HL-60 (cell line): ENCODE measurements around the gene TFAM.

Experiments
- DNase-seq, 2 experiments: peaks; one replicate each; pipeline ENCODE4 v3.0.0-alpha.2; 2010 to 2020; ENCODE audit warnings: low read depth in 1 of 2, low spot score in 1 of 2
- H3K27ac ChIP-seq: fragments of 250-450 bp; sonication (Bioruptor Pico); replicated peaks from 2 replicates; pipeline ENCODE4 v1.5.1; 2020; ENCODE audit warnings: mild to moderate bottlenecking, moderate library complexity
- H3K27me3 ChIP-seq: fragments of 250-450 bp; sonication (Bioruptor Pico); 2 replicates; pipeline ENCODE4 v1.5.1; 2021; ENCODE audit warnings: mild to moderate bottlenecking, moderate library complexity; ENCODE audit not compliant: insufficient read depth, poor library complexity, severe bottlenecking
- H3K4me3 ChIP-seq: replicated peaks from 2 replicates; pipeline ENCODE4 v1.5.1; 2011; ENCODE audit warnings: mild to moderate bottlenecking, control low read depth, low read length; ENCODE audit not compliant: insufficient read depth
- GABPA ChIP-seq: IDR thresholded peaks from 2 replicates; pipeline ENCODE4 v1.6.1; 2012; ENCODE audit warnings: low read depth
- POLR2AphosphoS5 ChIP-seq: IDR thresholded peaks from 2 replicates; pipeline ENCODE4 v1.6.1; 2012; ENCODE audit warnings: low read depth
- SPI1 ChIP-seq: IDR thresholded peaks from 2 replicates; pipeline ENCODE4 v1.6.1; 2012; ENCODE audit warnings: low read depth, mild to moderate bottlenecking, borderline replicate concordance
- TF ChIP-seq, protein P1 (sequence below): IDR thresholded peaks from one replicate; pipeline ENCODE4 v1.5.1; 2011; ENCODE audit warnings: low read length, control low read depth, inconsistent platforms; ENCODE audit not compliant: insufficient read depth
- TF ChIP-seq, protein P2 (sequence below): IDR thresholded peaks from 2 replicates; pipeline ENCODE4 v1.6.1; 2012; ENCODE audit warnings: low read depth; ENCODE audit not compliant: insufficient replicate concordance

The TFAM gene

DNA sequence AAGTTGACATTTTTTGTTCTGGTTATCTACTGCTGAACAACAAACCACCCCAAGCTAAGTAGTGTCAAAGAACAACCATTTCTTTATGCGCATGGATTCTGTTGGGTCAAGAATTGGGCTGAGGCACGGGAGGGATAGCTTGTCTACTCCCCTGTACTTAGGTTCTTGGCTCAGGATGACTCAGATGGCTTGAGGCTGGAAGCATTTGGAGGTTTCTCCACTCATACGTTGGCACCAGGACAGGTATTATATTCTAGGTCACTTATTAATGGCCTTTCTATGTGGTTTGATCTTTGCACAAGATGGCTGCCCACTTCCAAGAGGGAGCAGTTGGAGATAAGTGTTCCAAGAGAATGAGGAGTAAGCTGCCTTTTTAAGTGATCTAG, 11.8 kb upstream of the TFAM start:
- Histone ChIP-seq H3K4me3 (no peak overlapping the region), H3K27me3 (no peaks in the 10 kb centered on the region), H3K27ac (no peak overlapping the region)
- DNase-seq, result no peak
- TF ChIP-seq, protein P1, sequence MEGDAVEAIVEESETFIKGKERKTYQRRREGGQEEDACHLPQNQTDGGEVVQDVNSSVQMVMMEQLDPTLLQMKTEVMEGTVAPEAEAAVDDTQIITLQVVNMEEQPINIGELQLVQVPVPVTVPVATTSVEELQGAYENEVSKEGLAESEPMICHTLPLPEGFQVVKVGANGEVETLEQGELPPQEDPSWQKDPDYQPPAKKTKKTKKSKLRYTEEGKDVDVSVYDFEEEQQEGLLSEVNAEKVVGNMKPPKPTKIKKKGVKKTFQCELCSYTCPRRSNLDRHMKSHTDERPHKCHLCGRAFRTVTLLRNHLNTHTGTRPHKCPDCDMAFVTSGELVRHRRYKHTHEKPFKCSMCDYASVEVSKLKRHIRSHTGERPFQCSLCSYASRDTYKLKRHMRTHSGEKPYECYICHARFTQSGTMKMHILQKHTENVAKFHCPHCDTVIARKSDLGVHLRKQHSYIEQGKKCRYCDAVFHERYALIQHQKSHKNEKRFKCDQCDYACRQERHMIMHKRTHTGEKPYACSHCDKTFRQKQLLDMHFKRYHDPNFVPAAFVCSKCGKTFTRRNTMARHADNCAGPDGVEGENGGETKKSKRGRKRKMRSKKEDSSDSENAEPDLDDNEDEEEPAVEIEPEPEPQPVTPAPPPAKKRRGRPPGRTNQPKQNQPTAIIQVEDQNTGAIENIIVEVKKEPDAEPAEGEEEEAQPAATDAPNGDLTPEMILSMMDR, result no peak
- no peak for TF ChIP-seq POLR2AphosphoS5
- TF ChIP-seq GABPA, result no peak
- TF ChIP-seq SPI1, result no peak
- TF ChIP-seq, protein P2, sequence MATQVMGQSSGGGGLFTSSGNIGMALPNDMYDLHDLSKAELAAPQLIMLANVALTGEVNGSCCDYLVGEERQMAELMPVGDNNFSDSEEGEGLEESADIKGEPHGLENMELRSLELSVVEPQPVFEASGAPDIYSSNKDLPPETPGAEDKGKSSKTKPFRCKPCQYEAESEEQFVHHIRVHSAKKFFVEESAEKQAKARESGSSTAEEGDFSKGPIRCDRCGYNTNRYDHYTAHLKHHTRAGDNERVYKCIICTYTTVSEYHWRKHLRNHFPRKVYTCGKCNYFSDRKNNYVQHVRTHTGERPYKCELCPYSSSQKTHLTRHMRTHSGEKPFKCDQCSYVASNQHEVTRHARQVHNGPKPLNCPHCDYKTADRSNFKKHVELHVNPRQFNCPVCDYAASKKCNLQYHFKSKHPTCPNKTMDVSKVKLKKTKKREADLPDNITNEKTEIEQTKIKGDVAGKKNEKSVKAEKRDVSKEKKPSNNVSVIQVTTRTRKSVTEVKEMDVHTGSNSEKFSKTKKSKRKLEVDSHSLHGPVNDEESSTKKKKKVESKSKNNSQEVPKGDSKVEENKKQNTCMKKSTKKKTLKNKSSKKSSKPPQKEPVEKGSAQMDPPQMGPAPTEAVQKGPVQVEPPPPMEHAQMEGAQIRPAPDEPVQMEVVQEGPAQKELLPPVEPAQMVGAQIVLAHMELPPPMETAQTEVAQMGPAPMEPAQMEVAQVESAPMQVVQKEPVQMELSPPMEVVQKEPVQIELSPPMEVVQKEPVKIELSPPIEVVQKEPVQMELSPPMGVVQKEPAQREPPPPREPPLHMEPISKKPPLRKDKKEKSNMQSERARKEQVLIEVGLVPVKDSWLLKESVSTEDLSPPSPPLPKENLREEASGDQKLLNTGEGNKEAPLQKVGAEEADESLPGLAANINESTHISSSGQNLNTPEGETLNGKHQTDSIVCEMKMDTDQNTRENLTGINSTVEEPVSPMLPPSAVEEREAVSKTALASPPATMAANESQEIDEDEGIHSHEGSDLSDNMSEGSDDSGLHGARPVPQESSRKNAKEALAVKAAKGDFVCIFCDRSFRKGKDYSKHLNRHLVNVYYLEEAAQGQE, result no peak

DNA sequence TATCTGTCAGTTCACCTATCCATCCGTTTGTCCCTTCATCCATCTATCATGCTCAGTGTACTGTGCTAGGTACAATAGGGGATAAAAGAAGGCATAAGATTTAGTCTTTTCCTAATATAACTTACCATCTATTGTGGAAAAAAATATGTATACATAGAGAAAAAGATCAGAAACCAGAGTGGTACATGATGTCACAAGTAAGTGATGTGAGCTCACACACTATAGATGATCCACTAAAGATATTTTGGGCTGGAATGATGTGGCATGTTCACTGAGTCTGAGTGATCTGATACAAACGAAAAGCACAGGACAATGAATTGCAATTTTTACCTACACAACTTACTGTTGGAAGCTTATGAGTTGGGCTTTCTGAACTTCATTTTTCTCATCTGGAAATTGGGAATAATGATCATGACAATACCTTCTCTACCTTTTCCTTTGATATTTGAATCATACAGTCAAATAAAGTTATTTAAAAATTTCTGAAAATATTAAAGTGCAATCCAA, 2.7 kb upstream of the TFAM start:
- Histone ChIP-seq H3K27me3 (no peaks in the 10 kb centered on the region), H3K4me3 (no peak overlapping the region), H3K27ac (peak overlapping the region; percentile 96; the same call in 1 of the 2 replicates)
- TF ChIP-seq, protein P1, result no peak
- TF ChIP-seq, protein P2, result no peak
- no peak for DNase-seq

DNA sequence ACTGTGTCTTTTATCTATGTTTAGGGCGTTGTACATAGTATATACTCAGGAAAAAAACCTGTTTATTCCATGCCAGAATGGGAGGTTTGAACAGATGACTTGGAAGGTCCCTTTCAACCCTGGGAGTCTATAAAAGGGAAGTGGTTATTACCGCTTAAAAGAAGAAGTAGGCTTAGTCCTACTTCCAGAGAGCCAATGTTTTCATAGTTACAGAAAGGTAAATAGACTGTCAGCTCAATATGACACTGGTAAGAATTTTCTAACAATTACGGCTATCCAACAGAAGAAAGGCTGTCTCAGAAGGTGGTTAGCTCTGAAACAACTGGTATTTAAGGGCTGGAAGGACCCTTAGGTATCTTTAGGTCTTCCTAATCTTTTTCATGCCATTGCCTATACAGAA, 1.1 kb upstream of the TFAM start:
- Histone ChIP-seq H3K27ac (peak overlapping the region; percentile 96), H3K4me3 (peak overlapping the region; percentile 86; the same call in 1 of the 2 replicates), H3K27me3 (no peaks in the 10 kb centered on the region)
- TF ChIP-seq, protein P2, result no peak
- TF ChIP-seq SPI1, result peak; percentile 99
- peak in 1 of 2 experiments; percentile 62 for DNase-seq

DNA sequence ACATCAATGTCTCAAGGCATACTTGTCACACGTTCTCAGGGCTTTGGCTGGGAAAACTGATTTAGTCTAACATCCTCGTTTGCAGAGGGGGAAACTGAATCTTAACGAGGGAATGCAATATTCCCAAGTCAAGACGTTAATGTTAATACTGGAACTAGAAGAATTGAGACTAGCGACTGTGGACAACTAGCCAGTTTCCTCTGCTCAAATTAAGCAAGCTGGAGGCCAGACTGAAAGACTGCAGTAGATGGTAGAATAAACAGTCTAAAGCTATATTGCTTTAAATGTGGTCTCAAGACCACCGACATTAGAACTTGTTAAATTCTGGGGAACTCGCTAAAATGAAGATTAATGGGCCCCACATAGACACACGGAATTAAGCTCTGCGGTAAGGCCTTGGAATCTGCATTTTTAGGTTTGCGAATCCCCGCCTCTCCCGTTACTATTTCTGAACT, 639 bp upstream of the TFAM start:
- Histone ChIP-seq H3K4me3 (peak overlapping the region; percentile 86), H3K27me3 (no peaks in the 10 kb centered on the region), H3K27ac (peak overlapping the region; percentile 96)
- DNase-seq, result peak in 1 of 2 experiments; percentile 6
- TF ChIP-seq, protein P2, result no peak
- TF ChIP-seq, protein P1, result no peak
- TF ChIP-seq POLR2AphosphoS5 (no peak), GABPA (no peak), SPI1 (no peak)
